ENCODE measurements around the gene TMOD1.
"Not testable (repeated sequence)": the region's sequence is repeated elsewhere in the genome, so short reads cannot be mapped to it uniquely, and the experiment has no call there.

Gene TMOD1

DNA sequence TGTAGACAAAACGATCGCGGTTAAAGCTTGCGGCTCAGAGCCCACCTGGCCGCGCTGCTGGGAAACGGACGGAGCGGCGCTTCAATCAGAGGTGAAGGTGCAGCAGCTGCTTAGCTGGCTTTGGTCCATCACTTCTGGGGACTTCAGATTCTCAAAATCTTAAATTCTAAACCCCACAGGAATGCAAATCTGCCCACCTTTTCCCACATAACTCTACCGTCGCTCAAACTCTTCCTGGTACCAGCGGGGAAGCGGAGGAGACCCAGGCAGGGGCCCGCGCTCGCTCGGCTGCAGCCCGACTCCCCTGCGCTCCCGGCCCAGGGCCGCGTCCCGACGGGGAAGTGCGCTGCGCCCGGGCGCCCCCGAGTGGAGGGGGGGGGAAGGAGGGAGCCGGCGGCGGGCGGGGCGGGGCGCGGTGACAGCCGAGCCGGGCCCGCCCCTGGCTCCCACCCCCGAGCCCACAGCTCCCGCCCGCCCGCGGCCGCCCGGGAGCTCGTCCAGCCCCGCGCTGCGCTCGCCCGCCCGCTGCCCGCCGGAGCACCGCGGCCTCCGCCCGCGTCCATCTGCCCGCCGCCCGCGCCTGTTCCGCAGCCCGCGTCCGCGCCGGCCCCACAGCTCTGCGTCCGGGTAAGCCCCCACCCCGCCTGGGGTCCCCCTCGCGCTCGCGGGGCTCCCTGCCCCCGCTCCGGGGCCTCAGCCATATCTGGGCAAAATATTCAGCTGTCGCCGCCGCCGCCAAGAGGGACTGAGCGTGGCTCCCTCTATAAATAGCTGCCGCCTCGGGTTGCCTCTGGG, at the start of gene TMOD1:
TMOD1 (plus strand) TSS at position 490 of the 795 bp plus-strand sequence. CDS start 22,523 bp downstream, outside the sequence.
- DNase-seq, result peak; percentile 72

DNA sequence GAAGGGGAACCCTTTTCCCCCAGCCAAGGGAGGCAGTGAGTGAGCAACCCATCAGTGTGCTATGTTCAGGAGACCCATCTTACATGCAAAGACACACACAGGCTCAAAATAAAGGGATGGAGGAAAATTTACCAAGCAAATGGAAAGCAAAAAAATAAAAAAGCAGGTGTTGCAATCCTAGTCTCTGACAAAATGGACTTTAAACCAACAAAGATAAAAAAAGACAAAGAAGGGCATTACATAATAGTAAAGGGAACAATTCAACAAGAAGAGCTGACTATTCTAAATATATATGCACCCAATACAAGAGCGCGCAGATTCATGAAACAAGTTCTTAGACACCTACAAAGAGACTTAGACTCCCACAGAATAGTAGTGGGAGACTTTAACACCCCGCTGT, 47.9 kb upstream of the TMOD1 start:
- DNase-seq, result not testable (repeated sequence)

DNA sequence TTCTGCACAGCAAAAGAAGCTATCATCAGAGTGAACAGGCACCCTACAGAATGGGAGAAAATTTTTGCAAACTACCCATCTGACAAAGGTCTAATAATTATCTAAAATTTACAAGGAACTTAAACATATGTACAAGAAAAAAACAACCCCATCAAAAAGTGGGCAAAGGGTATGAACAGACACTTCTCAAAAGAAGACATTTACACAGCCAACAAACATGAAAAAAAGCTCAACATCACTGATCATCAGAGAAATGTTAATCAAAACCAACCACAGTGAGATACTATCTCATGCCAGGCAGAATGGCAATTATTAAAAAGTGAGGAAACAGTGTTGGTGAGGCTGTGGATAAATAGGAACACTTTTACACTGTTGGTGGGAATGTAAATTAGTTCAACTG, 44.6 kb upstream of the TMOD1 start:
- DNase-seq, result not testable (repeated sequence)

DNA sequence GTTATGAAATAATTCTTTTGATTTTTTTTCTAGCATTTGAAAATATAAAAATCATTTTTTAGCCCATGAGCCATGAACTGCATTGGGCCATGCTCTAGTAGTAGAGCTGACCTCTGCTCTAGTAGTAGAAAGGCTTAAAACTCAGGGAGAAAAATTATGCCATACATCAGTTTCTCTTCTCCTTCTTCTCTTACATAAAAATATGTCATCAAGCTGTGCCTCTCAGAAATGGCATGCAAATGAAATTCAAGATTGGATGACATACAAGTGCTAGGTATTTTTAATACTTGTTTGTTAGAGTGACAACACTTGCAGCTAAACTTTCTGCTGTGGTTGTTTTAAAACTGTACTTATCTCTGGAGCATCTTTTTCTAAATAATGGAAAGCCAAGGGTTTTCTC, 42.1 kb upstream of the TMOD1 start:
- DNase-seq, result no peak

DNA sequence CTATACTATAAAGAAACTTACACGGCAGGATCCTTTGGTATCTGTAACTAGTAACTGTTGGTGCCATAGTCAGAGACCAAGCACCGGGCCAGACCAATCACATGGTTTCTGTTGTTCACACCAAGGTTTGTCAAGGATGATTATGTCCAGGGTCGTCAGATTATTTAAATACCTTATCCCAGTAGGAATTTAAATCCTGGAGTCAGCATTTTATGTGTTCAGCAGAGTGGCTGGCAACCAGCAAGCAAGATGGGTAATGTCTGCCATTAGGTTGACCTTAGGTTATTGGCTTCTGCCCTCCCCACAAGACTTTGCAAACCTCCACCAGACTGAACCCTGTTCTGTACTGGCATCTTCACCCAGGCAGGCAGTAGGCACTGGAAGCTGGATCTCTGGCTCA, 39.3 kb upstream of the TMOD1 start:
- DNase-seq, result no peak

DNA sequence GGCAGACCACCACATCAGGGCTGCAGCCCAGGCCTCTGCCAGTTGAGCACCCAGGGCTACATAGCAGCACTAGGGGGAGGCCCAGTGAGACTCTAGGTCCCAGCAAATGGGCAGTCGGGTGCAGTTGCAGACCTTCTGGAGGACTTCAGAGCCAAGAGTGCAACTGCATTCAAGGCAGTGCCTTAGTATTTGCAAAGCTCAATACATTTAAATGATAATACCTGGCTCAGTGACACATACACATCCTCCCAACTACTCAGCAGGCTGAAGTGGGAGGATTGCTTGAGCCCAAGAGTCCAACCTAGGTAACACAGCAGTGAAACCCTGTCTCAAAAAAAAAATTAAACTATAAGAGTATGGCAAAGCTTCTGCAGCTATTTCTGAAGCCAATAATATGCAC, 38.6 kb upstream of the TMOD1 start:
- DNase-seq, result no peak

DNA sequence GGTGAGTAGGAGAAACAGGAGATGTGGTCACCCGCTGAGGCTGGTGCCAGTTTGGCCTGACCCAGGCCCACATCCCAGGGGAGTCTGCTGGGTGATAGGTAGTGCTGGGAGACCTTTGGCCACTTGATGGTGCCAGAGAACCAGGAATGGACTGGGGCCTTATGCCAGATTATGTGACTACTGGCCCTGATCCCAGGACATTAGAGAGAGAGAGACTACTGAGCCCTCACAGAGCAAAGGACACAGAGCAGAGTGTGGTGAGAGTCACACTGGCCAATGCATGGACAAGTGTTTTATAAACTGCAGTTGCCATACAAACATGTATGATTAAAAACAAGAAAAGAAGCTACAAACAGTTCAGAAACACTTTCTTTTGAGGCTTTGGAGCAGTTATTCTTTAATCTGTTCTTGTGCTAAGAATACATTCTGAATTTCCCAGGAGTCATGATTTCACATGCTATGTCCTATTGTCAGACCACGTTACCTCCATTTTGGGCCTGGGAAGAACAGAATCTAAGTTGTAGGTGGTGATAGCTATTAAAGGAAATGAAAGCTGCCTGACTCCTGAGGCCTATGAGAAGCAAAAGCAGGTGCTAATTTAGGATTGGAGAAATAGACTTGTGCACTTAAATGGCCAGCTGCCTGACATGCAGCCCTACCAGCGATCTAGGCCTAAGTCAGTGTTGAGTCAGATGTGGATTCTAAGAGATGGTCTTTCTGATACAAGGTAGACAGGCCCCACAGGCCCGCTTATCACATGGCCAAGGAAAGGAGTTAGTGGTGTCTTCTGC, 32.6 kb upstream of the TMOD1 start:
- DNase-seq, result peak; percentile 64

DNA sequence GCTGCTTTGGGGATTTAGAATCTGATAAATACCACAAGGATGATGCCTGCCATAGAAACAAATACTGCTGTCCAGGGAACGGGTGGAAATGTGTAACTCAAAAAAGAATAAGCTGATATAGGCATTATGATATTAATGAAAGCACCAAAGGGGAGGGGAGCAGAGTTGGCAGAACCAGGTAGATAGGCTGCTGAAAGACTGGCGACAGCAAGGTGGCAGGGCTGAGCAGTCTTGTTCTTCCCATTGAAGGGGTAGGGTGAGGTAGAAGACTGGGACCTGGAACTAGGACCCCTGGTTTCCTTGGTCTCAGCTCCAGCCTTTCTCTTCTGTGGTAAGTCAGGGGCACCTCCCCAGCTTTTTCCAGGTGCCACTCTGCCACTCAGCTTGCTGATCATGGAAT, 31.4 kb upstream of the TMOD1 start:
- no peak for DNase-seq

DNA sequence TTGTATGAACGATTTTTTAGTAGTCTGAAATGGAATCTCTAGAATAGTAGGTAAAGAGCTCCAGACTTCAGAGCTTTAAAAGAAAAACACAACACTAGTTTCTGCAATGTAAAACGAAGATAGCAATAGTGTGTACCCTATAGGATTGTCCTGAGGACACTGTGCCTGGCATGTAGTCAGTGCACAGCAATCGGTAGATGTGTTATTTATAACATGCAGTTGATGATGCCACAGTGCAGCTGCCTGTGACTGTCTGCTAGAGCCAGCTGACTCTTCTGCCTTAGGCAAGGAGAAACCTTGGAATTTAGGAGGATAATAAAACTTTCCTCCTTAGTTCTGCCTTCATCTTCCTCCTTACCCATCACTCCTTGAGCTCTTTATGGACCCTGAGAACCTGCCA, 27.7 kb upstream of the TMOD1 start:
- DNase-seq, result no peak

DNA sequence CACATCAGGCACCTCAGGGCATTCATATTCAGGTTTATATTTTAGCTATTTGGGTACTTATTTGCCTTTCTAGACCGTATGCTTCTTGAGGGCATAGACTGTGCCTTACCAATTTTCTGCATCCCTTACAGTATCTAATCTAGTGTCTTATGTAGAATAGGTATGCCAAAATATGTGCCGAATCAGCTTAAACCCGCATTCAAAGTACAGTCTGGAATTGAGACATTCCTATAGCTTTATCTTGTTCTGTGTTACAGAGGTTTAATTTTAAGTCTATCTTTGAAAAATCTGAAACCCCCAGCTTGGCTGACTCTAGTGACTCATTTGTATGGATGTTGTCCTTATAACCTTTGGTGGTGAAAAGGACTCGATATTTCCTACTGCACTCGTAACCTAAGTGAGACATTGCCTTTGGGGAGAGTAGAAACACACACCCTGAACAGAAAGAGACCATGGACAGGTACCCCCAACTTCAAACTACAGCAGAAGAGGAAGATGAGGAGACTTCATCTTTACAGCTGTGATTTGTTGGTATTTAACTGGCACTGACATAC, 27.0 kb upstream of the TMOD1 start:
- no peak for DNase-seq

DNA sequence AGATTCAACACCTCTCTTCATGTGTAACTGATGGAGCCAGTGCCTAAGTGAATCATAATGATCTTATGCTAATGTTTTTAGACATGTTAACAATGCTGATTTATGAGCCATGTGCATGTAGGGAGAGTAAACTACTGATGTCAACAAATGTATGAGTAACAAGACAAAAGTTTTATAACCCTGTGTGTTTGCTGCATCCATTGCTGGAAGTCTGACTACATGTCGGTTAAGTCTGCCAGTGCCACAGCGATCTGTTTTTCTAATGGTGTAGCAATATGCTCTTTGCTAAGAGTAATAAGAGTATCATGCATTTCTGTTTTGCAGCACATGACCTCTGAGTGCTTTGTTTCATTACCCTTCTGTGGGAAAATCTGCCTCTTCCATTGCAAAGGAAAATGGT, 26.4 kb upstream of the TMOD1 start:
- no peak for DNase-seq

DNA sequence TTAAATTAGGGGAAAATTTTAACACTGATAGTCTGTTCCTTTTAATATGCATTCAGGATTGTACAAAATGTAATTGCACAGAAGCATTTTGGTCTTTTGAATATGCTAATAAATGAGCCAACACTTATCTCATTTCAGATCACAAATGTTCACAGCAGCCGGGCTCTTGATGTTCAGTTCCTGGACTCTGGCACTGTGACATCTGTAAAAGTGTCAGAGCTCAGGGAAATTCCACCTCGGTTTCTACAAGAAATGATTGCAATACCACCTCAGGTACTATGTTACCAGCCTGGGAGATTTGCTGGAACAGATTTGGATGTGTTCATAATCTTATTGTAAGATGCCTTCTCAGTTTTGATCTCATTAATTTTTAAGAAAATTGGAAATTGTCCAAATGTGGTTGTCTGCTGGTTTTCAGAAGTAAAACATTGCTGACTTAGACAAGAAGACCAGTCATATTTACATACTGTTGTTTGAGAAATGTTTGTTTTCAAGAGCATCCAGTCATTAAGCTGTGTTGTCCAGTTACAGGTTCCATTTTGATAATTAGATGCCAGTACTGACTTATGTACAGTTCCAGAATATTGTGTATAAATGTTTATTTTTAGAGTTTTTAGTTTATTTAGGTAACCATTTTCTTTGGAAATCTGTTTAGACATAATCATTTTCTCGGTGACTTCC, 23.0 kb upstream of the TMOD1 start:
- DNase-seq, result no peak

DNA sequence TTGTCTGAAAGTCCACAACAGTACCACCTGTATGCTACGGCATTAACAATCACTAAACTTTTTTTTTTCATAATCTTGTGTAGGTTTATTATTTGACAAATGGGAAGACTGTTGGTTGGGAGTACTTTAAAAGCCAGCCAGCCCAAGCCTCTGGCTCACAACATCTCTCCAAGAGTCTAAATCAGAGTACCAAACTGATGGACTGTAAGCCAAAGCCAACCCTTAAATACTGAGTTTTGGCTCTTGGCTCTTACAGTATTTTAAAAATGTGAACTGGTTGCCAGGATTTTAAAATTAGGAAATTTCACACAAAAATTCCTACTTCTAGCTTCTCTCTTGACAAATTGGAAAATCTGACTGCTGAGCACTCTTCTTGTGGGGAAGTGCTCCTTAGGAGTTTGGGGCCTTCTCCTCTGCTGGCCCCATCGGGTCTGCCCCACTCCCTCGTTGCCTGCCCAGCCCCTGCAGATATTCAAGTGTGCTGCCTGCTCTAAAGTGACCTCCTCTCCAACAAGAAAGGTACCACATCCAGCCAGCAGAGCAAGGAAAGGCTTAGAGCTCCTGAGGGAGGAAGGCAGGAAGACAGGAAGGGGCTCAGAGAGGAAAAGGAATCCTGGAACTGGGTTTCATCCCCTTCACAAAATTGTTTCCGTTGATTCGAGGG, 21.8 kb upstream of the TMOD1 start:
- DNase-seq, result no peak

DNA sequence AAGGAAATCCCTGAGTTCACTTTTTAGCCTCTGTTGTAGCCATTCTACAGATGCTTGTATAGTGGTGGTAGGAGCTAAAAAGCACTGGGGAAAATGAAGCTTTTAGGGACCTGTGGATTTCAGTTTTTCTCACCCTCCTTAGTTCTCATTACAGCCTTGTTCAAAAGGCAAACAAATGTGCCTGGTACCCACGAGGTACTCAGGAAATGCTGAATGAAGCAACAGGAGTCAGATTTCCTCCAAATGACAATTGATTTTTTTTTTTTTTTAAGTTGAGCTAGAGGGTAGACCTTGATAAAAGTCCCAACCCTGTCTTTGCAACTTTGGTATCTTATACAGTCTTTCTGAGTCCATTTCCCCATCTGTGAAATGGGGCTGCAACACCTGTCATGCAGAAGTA, 21.3 kb upstream of the TMOD1 start:
- no peak for DNase-seq

DNA sequence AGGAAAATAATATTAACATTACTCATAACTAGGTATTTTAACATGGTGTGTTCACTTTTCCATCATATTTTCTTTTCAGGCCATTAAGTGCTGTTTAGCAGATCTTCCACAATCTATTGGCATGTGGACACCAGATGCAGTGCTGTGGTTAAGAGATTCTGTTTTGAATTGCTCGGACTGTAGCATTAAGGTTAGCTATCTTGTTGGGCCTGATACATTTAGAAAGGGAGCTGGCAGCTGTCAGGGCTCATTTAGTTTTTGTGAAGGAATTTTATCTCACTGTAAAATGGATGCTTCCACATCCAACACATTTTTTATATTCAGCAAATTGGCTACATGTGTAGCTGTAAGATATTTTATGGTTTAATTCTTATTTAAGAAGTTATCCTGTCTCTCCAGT, 20.7 kb upstream of the TMOD1 start:
- DNase-seq, result no peak

DNA sequence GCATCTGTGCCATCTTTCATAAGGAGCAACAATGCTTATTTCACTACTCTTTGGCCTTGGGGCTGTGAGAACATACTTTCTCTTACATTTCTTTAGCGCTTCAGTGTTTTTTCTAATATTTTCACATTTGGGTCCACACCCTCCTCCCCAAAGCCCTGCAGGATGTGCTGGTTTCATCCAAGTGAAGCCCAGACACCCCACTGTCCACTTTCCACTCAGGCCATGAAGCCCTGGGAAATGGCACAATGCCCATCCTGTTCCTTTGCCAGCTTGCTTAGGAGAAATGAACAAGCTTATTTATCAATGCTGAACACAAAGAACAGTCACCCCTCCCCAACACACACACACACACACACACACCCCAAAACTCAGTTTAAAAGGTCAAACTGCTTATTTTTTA, 17.3 kb upstream of the TMOD1 start:
- DNase-seq, result no peak

DNA sequence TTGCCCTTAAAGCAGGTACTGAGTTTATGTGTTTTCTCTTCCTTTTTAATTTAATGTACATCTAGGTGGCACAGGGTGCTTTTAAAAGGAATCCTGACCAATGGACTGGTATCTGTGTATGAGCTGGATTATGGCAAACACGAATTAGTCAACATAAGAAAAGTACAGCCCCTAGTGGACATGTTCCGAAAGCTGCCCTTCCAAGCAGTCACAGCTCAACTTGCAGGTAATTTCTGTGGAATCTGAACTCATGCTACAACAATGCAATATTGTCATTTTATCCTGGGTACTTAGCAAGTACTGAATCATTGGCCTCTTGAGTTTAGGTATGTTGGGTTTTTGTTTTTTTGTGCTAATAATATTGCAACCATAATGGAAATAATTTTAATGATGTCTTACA, 14.4 kb upstream of the TMOD1 start:
- no peak for DNase-seq

DNA sequence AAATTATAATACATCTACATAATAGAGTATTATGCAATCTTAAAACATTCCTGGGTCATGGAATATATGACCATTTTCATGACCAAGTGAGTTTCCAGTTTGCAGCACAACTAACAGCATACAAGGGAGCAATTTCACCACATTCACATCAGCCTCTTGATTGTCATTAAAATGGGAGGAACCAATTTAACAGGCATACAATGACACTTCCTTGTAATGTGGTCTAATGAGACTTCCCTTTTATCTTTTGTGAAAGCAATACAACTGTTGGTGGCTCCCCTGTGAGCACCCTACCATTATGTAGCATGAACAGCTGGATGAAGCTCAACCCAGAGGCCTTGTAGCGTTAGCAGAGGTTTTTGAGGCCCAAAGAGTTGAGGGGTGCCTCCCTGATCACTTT, 13.6 kb upstream of the TMOD1 start:
- no peak for DNase-seq

DNA sequence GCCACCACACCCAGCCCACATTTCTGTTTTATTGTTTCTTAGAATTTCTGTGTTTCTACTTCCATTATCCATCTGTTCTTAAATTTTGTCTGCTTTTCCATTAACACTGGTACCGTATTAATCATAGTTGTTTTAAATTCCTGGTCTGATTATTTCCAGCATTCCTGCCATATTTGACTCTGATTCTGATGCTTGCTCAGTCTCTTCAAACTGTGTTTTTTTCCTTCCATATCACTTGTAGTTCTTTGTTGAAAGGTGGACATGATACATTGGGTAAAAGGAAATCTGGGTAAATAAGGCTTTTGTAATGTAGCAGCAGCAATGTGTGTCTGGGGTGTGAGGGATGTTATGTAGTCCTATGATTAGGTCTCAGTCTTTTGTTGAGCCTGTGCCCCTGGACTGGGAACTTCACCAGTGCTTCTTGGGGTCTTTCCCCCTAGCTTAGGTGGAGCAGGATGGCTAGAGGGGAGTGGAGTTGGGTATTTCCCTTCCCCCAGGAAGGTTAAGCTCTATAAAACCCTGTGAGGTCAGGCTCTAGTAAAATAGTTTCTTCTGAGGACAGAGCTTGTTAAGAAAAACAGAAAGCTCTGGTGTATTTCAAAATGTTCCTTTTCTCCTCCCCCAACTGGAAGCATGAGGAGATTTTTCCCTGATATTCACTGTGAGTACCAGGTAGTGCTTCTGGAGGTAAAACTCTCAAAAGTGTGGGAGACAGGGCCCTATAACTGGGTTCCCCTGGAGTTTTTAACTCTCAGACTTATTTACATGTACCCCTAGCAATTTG, 10.1 kb upstream of the TMOD1 start:
- DNase-seq, result no peak

DNA sequence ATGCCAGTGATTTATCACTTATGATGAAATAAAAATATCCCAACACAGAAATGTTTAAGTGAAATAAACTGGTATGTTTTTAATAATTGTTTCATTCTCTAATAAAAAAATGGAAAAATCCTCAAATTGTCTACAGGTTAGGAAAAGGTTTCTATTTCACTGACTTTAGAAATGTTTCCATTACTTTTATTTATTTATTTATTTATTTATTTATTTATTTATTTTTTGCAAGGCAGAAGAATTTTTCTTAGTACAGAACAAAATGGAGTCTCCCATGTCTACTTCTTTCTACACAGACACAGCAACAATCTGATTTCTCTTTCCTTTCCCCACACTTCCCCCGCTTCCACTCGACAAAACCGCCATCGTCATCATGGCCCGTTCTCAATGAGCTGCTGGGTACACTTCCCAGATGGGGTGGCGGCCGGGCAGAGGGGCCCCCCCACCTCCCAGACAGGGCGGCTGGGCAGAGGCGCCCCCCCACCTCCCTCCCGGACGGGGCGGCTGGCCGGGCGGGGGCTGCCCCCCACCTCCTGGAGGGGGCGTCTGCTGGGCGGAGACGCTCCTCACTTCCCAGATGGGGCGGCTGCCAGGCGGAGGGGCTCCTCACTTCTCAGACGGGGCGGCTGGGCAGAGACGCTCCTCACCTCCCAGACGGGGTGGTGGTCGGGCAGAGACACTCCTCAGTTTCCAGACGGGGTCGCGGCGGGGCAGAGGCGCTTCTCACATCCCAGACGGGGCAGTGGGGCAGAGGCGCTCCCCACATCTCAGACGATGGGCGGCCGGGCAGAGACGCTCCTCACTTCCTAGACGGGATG, 3.7 kb upstream of the TMOD1 start:
- DNase-seq, result not testable (repeated sequence)

DNA sequence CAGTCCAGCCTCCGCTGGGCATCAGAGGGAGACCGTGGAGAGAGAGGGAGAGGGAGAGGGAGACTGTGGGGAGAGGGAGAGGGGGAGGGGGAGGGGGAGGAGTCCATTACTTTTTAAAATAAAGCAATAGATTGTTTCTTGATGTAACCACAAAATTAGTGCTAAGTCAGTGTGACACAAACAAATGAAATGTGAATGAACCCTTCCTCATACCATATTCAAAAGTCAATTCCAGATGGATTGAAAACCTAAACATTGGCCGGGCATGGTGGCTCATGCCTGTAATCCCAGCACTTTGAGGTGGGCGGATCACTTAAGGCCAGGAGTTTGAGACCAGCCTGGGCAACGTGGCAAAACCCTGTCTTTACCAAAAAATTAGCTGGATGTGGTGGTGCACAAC, 2.6 kb upstream of the TMOD1 start:
- not testable (repeated sequence) for DNase-seq

Measured in activated CD8-positive, alpha-beta memory T cell treated with anti-CD3 and anti-CD28 coated beads for 24 hours (primary cell).